HG02938 (cell line): ENCODE measurements around the gene RBMS3.

ENCODE experiments used
- ATAC-seq: cut with Tn5 transposase; IDR thresholded peaks from one replicate; pipeline ENCODE4 v1.9.1; 2021; ENCODE audit warnings: mild to moderate bottlenecking, moderate library complexity; ENCODE audit not compliant: unreplicated experiment

The RBMS3 gene

DNA sequence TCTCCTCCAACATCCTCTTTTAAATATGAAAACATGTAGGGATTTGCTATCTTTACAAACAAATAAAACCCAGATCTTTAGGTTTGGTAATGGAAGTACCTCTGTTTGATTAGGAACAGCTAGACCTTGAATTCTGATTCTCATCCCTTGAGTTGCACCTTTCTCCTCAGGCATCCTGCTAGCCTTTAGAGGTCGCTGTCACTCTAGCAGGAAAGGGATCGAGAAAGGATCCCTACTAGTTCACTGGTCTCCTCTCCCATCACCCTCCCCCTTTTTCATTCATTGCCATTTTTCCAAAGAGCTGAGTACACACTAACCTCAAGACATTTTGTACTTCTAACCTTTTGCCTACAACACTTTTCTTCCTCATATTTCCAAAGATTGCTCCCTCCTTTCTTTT lies 569.8 kb downstream of the RBMS3 start:
- ATAC-seq: no peak

- ATAC-seq: no peak
Observed at GRCh38 chr3:29852767-29853166, 571.9 kb downstream of the RBMS3 start.

- ATAC-seq: no peak
Observed at GRCh38 chr3:29853841-29854397, 573.0 kb downstream of the RBMS3 start.

- ATAC-seq: no peak
Observed at GRCh38 chr3:29854821-29855220, 574.0 kb downstream of the RBMS3 start.

DNA sequence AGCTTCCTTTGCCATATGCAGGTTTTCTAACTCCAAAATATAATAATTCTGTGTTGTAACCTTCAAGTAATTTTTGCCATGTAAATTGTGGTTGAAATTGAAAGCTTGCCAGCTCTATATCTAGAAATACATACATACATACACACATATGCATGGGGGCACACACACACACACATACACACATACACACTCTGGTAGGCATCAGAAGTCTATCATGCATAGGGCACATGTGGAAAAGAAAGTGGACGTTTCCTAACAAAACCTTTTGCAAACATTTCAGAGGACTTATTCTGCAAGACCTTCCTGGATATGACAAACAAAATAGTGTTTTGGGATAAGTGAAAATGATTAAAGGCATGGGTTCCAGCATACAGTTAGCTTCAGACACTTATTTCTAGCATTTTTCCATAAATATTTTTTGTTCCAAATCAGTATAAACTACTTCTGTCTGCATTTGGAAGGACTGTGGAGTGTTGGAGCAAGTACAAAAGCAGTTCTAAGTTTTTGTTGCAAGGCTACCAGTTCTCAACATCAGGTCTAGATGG lies 578.9 kb downstream of the RBMS3 start:
- no peak for ATAC-seq

- ATAC-seq: no peak
Observed at GRCh38 chr3:29864809-29865208, 583.9 kb downstream of the RBMS3 start.

DNA sequence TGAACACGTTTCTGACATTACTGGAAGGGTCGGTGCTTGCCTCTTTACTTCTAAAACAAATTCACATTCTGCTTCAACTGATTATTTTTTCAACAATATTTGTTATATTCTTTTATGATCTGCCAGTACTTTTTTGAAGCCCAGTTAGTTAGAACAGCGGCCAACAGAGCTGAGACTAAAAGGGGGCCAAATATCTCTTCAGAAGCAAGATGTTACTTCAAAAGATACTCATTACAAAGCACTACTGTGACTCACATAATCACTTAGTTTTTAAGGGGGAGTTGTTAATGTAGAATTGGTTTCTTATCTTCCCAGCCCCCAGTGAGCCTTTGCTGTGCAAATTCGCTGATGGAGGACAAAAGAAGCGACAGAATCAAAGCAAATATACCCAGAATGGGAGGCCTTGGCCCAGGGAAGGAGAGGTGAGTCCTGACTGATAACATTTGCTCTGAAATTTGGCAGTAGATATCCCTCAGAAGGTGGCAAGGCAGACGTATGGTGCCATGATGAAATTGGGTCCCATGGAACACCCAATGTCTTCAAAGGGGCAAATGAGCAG lies 587.8 kb downstream of the RBMS3 start:
- ATAC-seq: no peak

DNA sequence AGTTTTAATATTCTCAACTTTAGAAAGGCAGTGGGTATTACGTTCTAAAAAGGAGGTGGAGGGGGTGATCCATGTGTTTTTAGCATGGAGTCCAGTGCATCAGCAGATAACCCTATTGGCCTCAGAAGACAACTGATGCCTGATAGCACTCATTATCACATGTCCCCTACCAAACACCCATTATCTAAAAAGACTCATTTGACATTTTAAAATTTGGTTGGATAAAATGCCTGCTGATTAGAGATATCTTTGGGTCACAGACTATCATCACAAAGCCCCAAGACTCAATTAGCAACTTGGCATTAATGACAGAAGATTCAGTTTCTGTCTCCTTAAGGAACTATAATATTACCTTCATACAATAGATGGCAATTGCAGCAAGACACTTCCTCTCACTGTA lies 589.3 kb downstream of the RBMS3 start:
- no peak for ATAC-seq

DNA sequence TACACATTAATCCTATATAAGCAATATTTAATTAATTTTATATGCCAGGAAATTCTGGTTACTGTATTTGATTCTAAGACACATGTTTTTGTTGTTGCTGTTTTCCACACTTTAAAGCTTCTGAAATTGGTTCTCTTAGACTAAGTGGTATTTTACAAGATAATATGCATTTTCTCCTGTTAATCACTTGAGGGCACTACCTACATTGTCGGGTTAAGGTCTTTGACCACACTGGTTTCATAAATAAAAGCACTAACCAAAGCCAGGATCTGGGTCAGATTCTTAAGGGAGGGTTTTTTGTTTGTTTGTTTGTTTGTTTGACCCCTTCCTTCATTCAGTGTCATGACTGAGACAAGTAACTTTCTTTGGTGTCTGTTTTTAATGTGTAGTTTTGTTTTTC lies 590.2 kb downstream of the RBMS3 start:
- no peak for ATAC-seq

- ATAC-seq: no peak
Observed at GRCh38 chr3:29880809-29881208, 599.9 kb downstream of the RBMS3 start.

DNA sequence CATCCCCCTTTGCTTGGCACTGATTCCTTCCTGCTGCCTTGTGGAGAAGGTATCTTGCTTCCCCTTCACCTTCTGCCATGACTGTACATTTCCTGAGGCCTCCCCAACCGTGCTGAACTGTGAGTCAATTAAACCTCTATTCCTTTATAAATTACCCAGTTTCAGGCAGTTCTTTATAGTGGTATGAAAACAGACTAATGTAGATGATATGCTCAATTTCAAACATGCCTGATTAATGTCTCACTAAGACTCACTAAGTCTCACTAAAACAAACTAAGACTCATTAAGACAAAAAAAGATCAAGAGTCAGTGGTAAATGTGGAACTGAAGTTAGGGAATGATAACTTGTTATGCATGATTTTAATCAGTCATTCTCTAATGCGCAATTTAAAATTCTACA lies 606.6 kb downstream of the RBMS3 start:
- no peak for ATAC-seq

GRCh38 chr3:29889215-29889614 lies 608.3 kb downstream of the RBMS3 start:
- no peak for ATAC-seq

DNA sequence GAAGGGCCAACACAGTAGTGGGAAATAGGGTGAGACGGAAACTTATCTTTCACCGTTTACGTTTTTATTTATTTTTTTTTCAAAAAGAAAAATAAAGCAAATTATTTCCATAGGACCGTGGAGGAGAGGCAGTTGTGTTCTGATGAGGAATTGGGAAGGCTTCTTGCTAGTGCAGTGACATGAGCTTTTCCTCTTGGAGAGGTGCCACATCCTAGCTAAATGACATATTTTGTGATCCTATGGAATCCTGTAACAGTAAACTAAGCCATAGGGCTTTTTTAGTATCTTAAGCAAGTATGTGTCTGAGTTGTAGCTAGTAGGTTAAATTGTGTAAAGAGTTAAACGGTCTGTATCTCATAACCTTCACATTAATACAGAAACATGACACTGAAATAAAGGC lies 609.9 kb downstream of the RBMS3 start:
- ATAC-seq: no peak

GRCh38 chr3:29892976-29893554 lies 612.2 kb downstream of the RBMS3 start:
- ATAC-seq: no peak

DNA sequence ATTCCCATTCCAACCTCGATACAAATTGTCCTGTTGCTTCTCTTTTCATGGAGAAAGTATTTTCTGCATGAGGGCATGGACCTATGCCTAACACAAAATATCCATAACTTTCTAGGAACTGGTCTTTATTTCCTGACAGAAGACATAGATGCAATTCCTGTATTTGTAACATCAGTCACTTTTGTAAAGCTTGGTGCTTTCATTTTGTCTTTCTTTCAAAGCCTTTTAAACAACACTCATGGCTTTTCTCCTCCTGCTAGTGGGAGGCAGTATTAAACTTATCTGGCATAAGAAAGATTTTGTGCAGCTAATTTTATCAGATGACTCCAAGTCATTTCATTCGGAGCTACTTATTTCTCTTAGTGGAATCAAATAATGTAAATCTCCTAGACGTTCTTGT lies 616.0 kb downstream of the RBMS3 start:
- no peak for ATAC-seq

DNA sequence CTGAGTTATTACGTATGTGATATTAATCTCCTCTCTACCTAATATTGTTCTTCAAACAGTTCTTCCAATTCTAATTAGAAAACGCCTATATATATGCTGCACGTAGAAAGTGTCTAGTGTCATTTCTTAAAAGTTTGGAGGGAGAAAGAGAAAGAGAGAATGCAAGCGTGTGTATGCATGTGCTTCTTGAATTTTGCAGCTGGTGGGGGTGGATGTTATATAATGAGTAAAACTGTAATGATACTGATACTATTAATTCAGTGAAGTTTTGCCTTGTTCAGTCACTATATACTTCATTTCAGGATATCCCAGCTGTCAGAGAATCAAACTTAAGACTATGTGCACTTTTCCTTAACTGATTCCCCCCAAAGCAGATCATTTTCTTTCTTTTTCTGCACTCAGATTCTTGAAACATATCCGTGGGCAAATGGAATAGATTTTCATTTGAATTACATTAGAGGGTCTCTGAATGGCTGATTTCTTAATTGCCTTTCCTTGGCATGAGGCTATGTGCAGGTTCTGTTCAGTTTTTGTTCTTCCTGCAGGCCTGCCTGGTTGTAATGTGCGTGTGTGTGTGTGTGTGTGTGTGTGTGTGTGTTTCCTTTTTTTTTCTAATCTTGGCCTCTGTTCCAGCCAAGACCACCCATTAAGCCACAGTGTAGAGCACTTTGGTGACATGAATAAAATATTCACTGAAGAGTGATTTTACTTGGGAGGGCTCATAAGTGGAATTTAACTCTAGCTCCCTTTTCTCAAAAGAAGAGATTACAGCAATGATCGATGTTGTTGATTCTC lies 617.5 kb downstream of the RBMS3 start:
- ATAC-seq: no peak

- no peak for ATAC-seq
Observed at GRCh38 chr3:29899021-29899420, 618.1 kb downstream of the RBMS3 start.

DNA sequence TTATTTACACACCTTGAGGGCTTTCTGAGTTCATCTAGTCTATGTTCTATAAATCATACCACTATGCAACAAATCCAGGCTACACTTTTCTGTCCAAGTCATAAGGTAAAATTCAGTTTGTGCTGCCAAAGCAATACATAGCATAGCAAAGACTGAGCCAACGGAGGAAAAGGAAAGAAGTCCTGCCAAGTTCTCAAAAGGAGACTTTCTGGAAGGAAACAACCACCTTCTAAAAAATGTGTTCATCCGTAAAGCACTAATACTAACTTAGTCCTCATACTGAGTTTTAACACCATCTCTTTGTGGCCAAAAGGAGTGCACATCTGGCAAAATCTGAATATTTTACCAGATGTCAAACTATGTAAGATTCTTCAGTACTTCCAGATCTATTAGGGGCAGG lies 620.2 kb downstream of the RBMS3 start:
- no peak for ATAC-seq

GRCh38 chr3:29903600-29903999 lies 622.7 kb downstream of the RBMS3 start:
- no peak for ATAC-seq

GRCh38 chr3:29906906-29907305 lies 626.0 kb downstream of the RBMS3 start:
- no peak for ATAC-seq

DNA sequence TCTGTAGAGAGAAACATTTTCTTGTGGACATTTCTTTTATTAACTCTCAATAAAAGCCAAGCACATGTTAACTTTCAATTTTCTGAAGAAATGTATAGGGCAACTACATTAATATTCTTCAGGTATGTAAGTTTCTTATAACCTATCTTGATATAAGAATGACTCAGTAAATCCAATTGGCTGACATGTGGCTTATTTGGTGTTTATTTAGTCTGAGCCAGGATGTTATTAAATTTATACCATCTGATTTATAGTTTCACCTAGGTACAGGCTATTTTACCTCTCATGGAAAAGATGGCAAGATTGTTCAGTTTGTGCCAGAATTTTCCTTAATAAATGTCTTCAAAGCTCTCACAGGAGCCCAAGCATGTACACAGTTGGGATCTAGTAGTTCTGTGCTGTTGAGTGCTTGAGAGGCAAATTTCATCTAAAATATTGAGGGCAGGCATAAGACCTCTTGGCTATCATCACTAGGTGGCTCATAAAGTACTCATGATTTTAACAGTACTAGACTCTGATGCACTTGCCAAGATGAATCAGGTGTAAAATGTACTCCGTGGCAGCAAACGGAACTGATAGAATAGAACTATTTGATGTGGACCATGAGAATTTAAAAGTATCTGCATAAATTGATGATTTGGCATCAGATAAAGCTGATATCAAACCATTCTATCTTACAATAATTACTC lies 631.9 kb downstream of the RBMS3 start:
- no peak for ATAC-seq
